ENCODE data around the gene KLF17.

Gene KLF17

GRCh38 chr1:44078104-44078503 is 40.5 kb upstream of the KLF17 start:
- TF ChIP-seq CTCF (IDR thresholded peaks at IDR 0.05; ENCODE audit: insufficient read depth, low read length) (no peak), REST (IDR thresholded peaks at IDR 0.05; ENCODE audit: insufficient replicate concordance, low read depth) (no peak), SPI1 (IDR thresholded peaks at IDR 0.05; ENCODE audit: borderline replicate concordance, low read depth) (no peak), POLR2AphosphoS5 (IDR thresholded peaks at IDR 0.05; ENCODE audit: low read depth) (no peak), GABPA (IDR thresholded peaks at IDR 0.05; ENCODE audit: low read depth) (no peak)
- no peaks in the 10 kb centered on the region for H3K27me3 ChIP-seq (ENCODE audit: insufficient read depth, poor library complexity, severe bottlenecking)
- no peak overlapping the region for H3K27ac ChIP-seq (replicated peaks)
- H3K4me3 ChIP-seq (replicated peaks; ENCODE audit: insufficient read depth, low read length), result no peak overlapping the region
- no peak for DNase-seq (ENCODE audit: low read depth in 1 of 2, low spot score in 1 of 2)

- H3K4me3 ChIP-seq (replicated peaks; ENCODE audit: insufficient read depth, low read length), result no peak overlapping the region
- H3K27ac ChIP-seq (replicated peaks), result no peak overlapping the region
- H3K27me3 ChIP-seq (ENCODE audit: insufficient read depth, poor library complexity, severe bottlenecking), result no peaks in the 10 kb centered on the region
- no peak for DNase-seq (ENCODE audit: low read depth in 1 of 2, low spot score in 1 of 2)
- TF ChIP-seq GABPA (IDR thresholded peaks at IDR 0.05; ENCODE audit: low read depth) (no peak), REST (IDR thresholded peaks at IDR 0.05; ENCODE audit: insufficient replicate concordance, low read depth) (no peak), CTCF (IDR thresholded peaks at IDR 0.05; ENCODE audit: insufficient read depth, low read length) (no peak), POLR2AphosphoS5 (IDR thresholded peaks at IDR 0.05; ENCODE audit: low read depth) (no peak)
Observed at GRCh38 chr1:44079566-44079965, 39.1 kb upstream of the KLF17 start.

- no peak overlapping the region for H3K27ac ChIP-seq (replicated peaks)
- no peak overlapping the region for H3K4me3 ChIP-seq (replicated peaks; ENCODE audit: insufficient read depth, low read length)
- TF ChIP-seq POLR2AphosphoS5 (IDR thresholded peaks at IDR 0.05; ENCODE audit: low read depth) (no peak), GABPA (IDR thresholded peaks at IDR 0.05; ENCODE audit: low read depth) (no peak), SPI1 (IDR thresholded peaks at IDR 0.05; ENCODE audit: borderline replicate concordance, low read depth) (no peak), CTCF (IDR thresholded peaks at IDR 0.05; ENCODE audit: insufficient read depth, low read length) (no peak), REST (IDR thresholded peaks at IDR 0.05; ENCODE audit: insufficient replicate concordance, low read depth) (no peak)
- no peak for DNase-seq (ENCODE audit: low read depth in 1 of 2, low spot score in 1 of 2)
- no peaks in the 10 kb centered on the region for H3K27me3 ChIP-seq (ENCODE audit: insufficient read depth, poor library complexity, severe bottlenecking)
Observed at GRCh38 chr1:44084998-44085675, 33.5 kb upstream of the KLF17 start.

Measured in HL-60 (cell line).